HG03460 (cell line): ENCODE results near the gene NCR3LG1.

ENCODE experiments used
- ATAC-seq: cut with Tn5 transposase; IDR thresholded peaks from one replicate; pipeline ENCODE4 v1.9.1; 2021; ENCODE audit not compliant: unreplicated experiment

Gene NCR3LG1

DNA sequence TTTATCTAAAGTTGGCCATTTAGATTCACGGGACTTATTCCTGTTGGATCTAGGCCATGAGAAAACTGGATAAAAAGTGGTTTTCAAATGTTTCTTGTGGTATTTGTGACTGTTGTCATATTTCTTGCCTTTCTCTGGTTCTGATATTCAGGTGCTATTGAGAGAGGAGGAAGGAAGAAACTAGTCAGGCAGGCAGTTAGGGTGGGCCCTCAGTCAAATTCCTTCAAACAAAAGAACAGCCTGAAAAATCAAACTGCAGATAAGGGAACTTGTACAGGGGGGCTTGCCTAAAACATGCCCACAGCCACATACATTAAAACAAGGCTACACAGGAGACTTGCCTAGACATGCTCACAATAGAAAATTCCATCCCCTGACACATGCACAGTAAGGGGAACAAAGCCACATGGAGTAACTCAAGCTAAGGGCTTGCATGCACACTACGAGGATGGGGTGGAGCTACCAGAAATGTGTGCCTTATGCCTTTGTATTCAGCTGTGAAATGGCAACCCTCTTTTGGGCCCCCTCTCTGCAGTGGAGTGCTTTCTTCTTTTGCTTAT lies 18.2 kb downstream of the NCR3LG1 start:
- ATAC-seq, result no peak

DNA sequence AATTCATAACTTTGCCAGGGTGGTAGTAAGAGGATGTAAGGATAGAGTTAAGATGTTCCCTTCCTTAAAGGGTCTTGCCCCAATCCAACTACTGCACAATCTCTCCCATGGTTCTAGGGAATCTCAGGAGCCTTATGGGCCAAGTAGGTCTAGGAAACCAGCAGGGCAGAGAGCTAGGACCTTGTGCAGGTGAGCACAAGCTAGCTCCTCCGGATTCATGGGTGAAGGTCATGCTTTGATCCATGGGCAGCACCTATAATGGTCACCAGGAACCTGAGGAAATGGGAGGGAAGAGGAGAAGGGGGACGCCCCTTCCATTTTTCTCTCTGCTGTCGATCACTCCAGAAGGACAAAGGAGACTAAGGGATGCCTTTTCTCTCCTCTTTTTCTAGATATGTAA lies 20.0 kb downstream of the NCR3LG1 start:
- ATAC-seq, result no peak

- ATAC-seq, result no peak
These were observed 23.9 kb downstream of the NCR3LG1 start for GRCh38 chr11:17375547-17375946.

- ATAC-seq, result no peak
These were observed 24.9 kb downstream of the NCR3LG1 start for GRCh38 chr11:17376493-17376892.

- ATAC-seq, result no peak
These were observed 27.1 kb downstream of the NCR3LG1 start for GRCh38 chr11:17378655-17379054.

DNA sequence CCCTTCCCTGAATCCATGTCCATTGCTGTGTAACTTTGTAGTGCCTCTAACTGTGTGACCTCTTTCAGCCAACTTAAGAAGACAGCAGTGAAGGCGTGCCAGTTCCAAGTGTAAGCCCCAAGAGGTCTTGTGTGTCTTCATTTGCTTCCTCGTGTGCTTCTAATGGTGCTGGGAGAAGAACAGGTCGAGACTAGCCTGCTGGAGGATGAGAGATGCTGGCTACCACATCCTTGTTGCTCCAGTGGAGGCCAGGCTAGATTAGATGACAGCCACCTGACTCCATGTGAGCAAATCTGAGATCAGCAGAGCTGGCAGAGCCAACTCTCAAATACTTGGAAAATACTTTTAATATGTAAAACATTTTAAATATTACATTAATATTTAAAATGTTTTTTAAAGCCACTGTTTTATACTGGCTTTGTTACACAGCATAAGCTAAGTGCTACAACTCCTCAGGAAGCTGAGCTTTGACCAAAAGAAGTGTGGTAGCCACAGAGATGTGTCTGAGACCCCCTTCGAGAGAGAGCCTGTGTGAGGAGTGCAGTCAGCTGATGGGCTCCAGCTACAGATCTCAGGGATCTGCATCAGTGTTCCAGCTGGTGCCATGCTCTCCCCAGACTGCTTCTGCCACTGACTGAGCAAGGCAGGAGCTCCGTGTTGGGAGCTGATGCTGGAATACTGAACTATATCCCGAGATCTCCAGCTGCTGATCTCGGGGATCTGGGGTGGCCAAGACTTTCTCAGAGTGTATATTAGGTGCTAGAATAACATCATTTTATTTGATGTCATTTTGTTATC lies 28.0 kb downstream of the NCR3LG1 start:
- ATAC-seq, result no peak

DNA sequence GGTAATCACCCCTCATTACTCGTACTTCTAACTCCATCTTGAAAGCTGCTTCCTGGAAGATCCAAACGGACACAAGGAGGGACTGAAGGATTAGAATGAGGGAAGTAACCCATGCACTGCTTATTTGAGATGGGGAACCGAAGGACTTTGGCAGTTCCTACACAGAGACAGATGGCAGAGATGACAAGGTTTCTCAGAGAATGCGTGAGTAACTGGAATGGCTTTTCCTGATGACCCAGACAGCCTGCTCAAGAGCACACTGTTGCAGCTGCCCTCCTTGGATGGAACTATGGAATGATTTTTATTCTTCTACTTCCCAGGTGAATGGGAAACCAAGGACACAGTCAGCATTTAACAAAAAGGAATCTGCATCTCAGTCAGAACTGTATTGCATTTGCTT lies 29.6 kb downstream of the NCR3LG1 start:
- no peak for ATAC-seq

DNA sequence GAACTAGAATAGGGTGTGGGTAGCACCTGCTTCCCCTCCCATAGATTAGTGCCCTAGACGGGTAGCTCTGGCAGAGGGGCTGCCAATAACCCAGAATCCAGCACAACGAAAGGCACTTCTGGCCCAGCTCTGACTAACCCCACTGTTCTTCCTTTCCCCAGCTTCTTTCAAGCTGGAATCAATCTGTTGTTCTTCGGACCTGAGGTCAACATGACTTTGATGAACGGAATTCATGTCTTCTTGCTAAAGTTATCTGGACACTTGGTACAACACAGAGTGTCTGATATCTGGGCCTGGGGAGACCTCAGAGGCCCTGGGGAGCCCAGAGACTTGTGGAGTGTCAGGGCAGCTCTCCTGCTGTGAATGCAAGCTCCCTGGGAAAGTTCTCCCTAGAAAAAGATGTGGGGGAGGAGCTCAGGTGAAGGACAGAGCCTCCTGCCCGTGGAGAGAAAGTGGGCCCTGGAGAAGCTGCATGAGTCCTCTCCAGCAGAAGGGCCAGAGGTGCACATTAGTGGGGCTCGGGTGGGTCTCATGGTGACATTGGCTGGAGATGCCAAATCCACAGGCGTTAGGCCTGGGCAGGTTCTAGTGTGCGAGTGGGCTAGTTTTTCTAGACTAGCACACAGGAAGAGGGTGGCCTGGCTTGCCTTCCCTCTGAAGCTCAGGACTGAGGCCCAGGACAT lies 30.6 kb downstream of the NCR3LG1 start:
- ATAC-seq, result no peak

GRCh38 chr11:17383461-17383860 lies 31.9 kb downstream of the NCR3LG1 start:
- ATAC-seq, result no peak

DNA sequence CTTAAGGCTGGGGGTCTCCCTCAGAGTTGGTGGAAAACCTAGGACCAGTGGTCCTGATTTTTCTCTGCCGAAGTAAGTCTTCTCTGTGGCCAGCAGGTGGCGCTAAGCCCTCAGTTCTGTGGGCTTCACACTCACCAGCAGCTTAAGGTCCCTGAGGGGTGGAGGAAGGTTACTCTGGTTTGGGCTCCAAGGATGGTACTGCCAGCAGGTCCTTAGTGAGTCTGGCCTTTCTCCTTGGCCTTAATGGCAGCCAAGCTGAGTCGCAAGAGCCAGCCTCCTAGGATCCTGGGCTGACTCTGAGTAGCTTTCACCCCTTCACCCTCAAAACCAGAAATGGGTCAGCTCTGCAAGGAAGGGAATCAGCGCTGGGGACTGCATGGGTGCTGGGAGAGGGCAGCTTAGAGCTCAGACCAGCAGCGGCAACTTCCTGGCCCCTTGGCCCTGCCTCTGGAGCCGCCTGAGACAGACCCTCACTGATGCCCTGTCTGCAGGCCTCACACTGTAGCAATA lies 32.5 kb downstream of the NCR3LG1 start:
- no peak for ATAC-seq

GRCh38 chr11:17385492-17385891 lies 33.9 kb downstream of the NCR3LG1 start:
- ATAC-seq, result no peak

DNA sequence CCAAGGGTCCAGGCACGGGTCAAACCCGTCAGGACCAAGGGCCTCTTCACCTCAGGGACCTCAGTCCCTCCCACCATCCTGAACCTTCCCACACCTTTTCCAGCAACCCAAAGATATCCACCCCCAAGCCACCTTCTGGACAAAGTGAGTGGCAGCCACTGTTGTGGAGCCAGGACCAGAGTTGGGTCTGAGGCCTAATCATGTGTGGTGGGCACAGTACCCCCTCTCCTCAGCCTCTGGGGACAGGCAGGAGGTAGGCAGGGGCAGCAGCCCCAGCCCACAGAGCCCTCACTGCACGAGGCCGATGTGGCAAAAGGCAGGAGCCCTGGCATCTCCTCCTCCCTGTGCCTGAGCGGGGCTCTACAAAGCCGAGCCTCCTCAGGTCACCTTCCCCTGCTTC lies 34.3 kb downstream of the NCR3LG1 start:
- ATAC-seq, result no peak

DNA sequence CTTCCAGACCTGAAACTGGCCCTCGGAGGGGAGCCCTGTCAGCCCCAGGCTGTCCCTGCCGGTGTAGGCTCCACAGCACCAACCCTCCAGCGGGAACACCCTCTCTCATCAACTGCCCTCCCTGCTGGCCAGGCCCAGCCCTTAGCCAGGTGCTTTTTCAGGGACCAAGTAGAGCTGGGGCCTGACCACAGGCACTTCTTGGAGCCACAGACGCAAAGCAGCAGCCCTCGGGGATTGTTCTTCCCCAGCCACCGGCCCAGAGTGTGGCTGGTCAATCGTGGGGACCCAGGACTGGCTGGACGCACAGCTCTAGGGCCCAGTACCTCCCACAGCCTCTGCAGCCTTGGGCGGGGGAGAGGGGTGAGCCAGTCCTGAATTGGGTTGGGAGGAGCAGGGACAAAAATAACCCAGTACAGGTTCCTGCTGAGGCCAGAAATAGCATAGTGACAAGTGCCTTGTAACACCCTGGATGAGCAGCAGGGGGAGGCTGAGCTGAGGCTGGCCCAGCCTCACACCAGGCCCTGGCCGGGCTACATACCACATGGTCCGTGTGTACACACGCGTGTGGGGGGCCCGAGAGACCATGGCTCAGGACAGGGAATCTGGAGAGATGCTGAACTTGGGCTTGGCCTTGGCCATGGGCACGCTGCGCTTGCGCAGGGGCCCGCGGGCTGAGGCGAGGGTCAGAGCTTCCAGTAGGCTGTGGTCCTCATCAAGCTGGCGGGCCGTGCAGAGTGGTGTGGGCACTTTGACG lies 34.9 kb downstream of the NCR3LG1 start:
- peak; percentile 45 for ATAC-seq

DNA sequence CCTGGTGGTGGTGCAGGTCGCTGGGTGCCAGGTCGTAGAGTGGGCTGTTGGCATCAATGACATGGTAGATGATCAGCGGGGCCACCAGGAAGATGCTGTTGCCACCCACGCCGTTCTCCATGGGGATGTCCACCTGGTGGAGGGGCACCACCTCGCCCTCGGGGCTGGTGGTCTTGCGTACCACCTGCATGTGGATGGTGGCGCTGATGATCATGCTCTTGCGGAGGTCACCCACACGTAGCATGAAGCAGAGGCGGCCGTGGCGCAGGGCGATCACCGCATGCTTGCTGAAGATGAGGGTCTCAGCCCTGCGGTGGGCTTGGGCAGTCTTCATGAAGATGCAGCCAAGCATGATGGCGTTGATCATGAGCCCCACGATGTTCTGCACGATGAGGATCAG lies 35.7 kb downstream of the NCR3LG1 start:
- ATAC-seq, result no peak

- ATAC-seq, result no peak
These were observed 36.2 kb downstream of the NCR3LG1 start for GRCh38 chr11:17387811-17388210.

DNA sequence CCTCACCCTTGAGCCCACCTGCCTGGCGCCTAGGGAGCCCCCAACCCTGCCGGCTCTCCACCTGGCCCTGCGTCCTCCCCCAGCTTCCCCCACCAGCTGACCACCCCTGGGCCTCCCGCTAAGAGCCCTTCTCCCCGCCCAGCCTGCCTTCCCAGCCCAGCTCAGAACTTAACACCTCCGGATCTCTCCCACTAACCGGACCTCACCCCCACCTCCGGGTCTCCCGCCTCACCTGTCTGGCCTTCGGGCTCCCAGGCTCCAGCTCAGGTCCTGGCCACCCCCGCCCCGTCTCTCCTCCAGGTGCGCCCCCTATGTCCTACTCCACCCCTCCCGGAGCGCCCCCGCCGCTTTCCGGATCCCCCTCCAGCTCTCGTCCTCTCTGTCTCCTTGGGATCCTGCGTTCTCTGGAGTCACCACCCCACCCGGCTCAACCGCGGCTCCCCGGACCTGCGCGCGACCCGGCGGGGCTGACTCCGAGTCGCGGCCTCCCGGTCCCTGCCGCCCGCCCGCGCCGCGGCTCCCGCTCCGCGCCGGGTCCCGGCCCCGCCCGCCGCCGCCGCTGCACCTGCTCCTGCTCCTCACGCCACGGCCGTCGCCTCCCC lies 37.1 kb downstream of the NCR3LG1 start, which contains the start of gene KCNJ11:
TSS of gene KCNJ11 (minus strand) at position 51 of the 602 bp plus-strand sequence. CDS start 568 bp downstream, outside the sequence.
- peak; percentile 35 for ATAC-seq

GRCh38 chr11:17389211-17389956 lies 37.8 kb downstream of the NCR3LG1 start:
- peak; percentile 58 for ATAC-seq

GRCh38 chr11:17389957-17390649 lies 38.5 kb downstream of the NCR3LG1 start:
- no peak for ATAC-seq
